Mammary epithelial cell (primary cell): Measurements from ENCODE around the gene SSX2IP.

Experiments used
- CTCF ChIP-seq, 2 donors: IDR thresholded peaks in 1 of 2; conservative IDR thresholded peaks in 1 of 2; 2 replicates each; pipeline ENCODE4 v1.5.1; 2011 to 2012; ENCODE audit warnings: inconsistent platforms in 2 of 2, low read length in 2 of 2, mild to moderate bottlenecking in 2 of 2, control low read depth in 1 of 2, low read depth in 1 of 2; ENCODE audit not compliant: insufficient read depth in 1 of 2; ENCODE audit errors: extremely low read depth in 1 of 2
- EZH2 ChIP-seq: IDR thresholded peaks from 2 replicates; pipeline ENCODE4 v1.6.1; 2012; ENCODE audit warnings: low read length, inconsistent platforms, borderline replicate concordance

DNA sequence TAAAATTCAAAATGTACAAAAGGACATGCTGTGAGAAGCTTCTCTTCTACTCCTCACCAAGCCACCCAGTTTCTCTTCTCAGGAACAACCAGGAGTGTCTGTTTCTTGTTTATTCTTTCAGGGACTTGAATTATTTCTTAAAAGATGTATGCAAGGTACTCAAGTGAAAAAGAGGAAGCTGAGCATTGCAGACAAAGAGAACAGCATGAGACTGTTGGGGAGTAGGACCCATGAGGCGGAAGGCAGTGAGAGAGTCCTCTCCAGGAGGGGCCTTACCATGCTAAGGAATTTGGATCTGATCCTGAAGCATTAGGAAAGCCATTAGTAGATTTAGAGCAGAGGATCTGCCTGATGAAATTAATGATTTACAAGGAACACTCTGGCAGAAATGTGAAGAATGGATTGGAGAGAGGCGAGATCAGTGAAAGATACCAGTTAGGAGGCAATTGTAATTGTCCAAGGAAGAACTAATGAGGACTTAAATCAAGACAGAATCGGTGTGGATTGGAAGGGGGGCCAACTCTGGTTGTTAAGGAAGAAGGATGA, 14.7 kb upstream of the SSX2IP start:
- TF ChIP-seq CTCF (conservative IDR thresholded peaks at IDR 0.05 in 1 of 2, IDR thresholded peaks at IDR 0.05 in 1 of 2; ENCODE audit: extremely low read depth in 1 of 2, insufficient read depth in 1 of 2, low read depth in 1 of 2, low read length in 2 of 2) (no peak), EZH2 (no peak)
